A549 (cell line): ENCODE results near the gene TDRD9. TPM values are rescaled to one million over a fixed set of nuclear protein-coding genes. Genes with fewer than 3 reads are reported as not detected.

Source experiments
- ATAC-seq, 2 experiments: fragments of 200-7000 bp in 1 of 2; fragments of >200 bp in 1 of 2; cut with Nextera tagmentation in 1 of 2; cut with Tn5 transposase in 1 of 2; 3 replicates each; pipeline versions ENCODE4 v1.8.0 to v1.9.1; 2018 to 2020; ENCODE audit warnings: mild to moderate bottlenecking in 1 of 2, moderate library complexity in 1 of 2
- CTCF ChIA-PET: fragments of 300-600 bp; sonication (Branson Sonifier 250); formaldehyde crosslinking; extraction: SDS; loops from one replicate; lab custom pipeline; 2021; ENCODE audit warnings: antibody characterized with exemption, inconsistent platforms; lab: Yijun Ruan, JAX
- POLR2A ChIA-PET: fragments of 350-600 bp; formaldehyde crosslinking; extraction: SDS; loops from one replicate; lab custom pipeline; 2021; ENCODE audit warnings: antibody characterized with exemption, inconsistent platforms; lab: Yijun Ruan, JAX
- DNase-seq, 2 experiments: peaks; one replicate each; pipeline versions ENCODE4 v3.0.0 to v3.0.0-alpha.2; 2011 to 2016; ENCODE audit warnings: low read depth in 1 of 2, low spot score in 1 of 2
- FAIRE-seq: peaks from 2 replicates; lab custom pipeline; 2011; peaks lifted over from hg19 to GRCh38; lab: Jason Lieb, UNC
- H3K27ac ChIP-seq, 2 experiments: fragments of >200 bp; sonication (Bioruptor Twin); formaldehyde crosslinking; 3 replicates each; pipeline ENCODE4 v1.5.1; 2016 to 2017
- H3K4me1 ChIP-seq: fragments of >200 bp; sonication (Bioruptor Twin); formaldehyde crosslinking; 3 replicates; pipeline ENCODE4 v1.6.1; 2016
- H3K4me2 ChIP-seq: fragments of >200 bp; sonication (Bioruptor Twin); formaldehyde crosslinking; 3 replicates; pipeline ENCODE4 v1.6.1; 2016
- H3K4me3 ChIP-seq: fragments of >200 bp; sonication (Bioruptor Twin); formaldehyde crosslinking; 3 replicates; pipeline ENCODE4 v1.5.1; 2016
- H3K9me3 ChIP-seq: fragments of >200 bp; sonication (Bioruptor Twin); formaldehyde crosslinking; 3 replicates; pipeline ENCODE4 v1.6.1; 2016
- CBX2 ChIP-seq: fragments of 200-600 bp; sonication (generic); IDR thresholded peaks from 2 replicates; pipeline ENCODE4 v1.6.1; 2016; ENCODE audit warnings: low read depth, mild to moderate bottlenecking, borderline replicate concordance
- CHD4 ChIP-seq: fragments of 200-600 bp; sonication (generic); IDR thresholded peaks from 2 replicates; pipeline ENCODE4 v1.6.1; 2016; ENCODE audit warnings: antibody characterized with exemption, mild to moderate bottlenecking, borderline replicate concordance
- EHF ChIP-seq: fragments of 250-450 bp; sonication (Bioruptor Pico); IDR thresholded peaks from 2 replicates; pipeline ENCODE4 v1.5.0; 2020; ENCODE audit warnings: mild to moderate bottlenecking
- ELK1 ChIP-seq: fragments of 150-350 bp; IDR thresholded peaks from 2 replicates; pipeline ENCODE4 v1.6.1; 2014; ENCODE audit warnings: low read depth, mild to moderate bottlenecking, low read length
- EP300 ChIP-seq, 2 experiments: fragments of >200 bp; sonication (Bioruptor Twin); formaldehyde crosslinking; IDR thresholded peaks; 2 replicates in 1 of 2; 3 replicates in 1 of 2; pipeline ENCODE4 v1.6.1; 2016 to 2017
- FOSL2 ChIP-seq, 2 experiments: fragments of 450-650 bp in 1 of 2; fragments of >200 bp in 1 of 2; sonication (Bioruptor Twin) in 1 of 2; formaldehyde crosslinking; IDR thresholded peaks; 2 replicates each; pipeline versions ENCODE4 v1.5.0 to v1.6.1; 2016 to 2020; ENCODE audit warnings: mild to moderate bottlenecking in 1 of 2, moderate library complexity in 1 of 2
- HDAC2 ChIP-seq: fragments of 200-600 bp; sonication (generic); IDR thresholded peaks from 2 replicates; pipeline ENCODE4 v1.6.1; 2016
- HOXA7 ChIP-seq: fragments of 250-450 bp; sonication (Bioruptor Pico); IDR thresholded peaks from 2 replicates; pipeline ENCODE4 v1.5.0; 2020; ENCODE audit warnings: mild to moderate bottlenecking, moderate library complexity
- MYC ChIP-seq: IDR thresholded peaks from 2 replicates; pipeline ENCODE4 v1.6.1; 2012; ENCODE audit warnings: mild to moderate bottlenecking, inconsistent platforms, low read length, improper control_type of control experiment, borderline replicate concordance
- NFE2L2 ChIP-seq: fragments of 150-350 bp; conservative IDR thresholded peaks from 2 replicates; pipeline ENCODE4 v1.6.1; 2014; ENCODE audit warnings: low read length
- NR3C1 ChIP-seq: fragments of >200 bp; sonication (Bioruptor Twin); formaldehyde crosslinking; IDR thresholded peaks from 3 replicates; pipeline ENCODE4 v1.6.1; 2017
- PBX3 ChIP-seq: IDR thresholded peaks from 2 replicates; pipeline ENCODE4 v1.6.1; 2012
- POLR2A ChIP-seq: IDR thresholded peaks from 2 replicates; pipeline ENCODE4 v1.6.1; 2012; ENCODE audit warnings: mild to moderate bottlenecking, low read length
- POLR2AphosphoS2 ChIP-seq: conservative IDR thresholded peaks from 2 replicates; pipeline ENCODE4 v1.6.1; 2012; ENCODE audit warnings: low read length, improper control_type of control experiment, inconsistent platforms
- RAD21 ChIP-seq, 2 experiments: fragments of >200 bp in 1 of 2; sonication (Bioruptor Twin) in 1 of 2; formaldehyde crosslinking in 1 of 2; IDR thresholded peaks in 1 of 2; conservative IDR thresholded peaks in 1 of 2; 2 replicates in 1 of 2; 3 replicates in 1 of 2; pipeline ENCODE4 v1.6.1; 2012 to 2018; ENCODE audit warnings: inconsistent platforms in 1 of 2
- REST ChIP-seq: fragments of 200-600 bp; sonication (generic); IDR thresholded peaks from 2 replicates; pipeline ENCODE4 v1.6.1; 2016; ENCODE audit warnings: antibody characterized with exemption, mild to moderate bottlenecking, moderate library complexity
- RFX5 ChIP-seq: fragments of 450-650 bp; IDR thresholded peaks from 2 replicates; pipeline ENCODE4 v1.7.1; 2014; ENCODE audit warnings: antibody characterized with exemption, mild to moderate bottlenecking, moderate library complexity
- RNF2 ChIP-seq: fragments of 200-600 bp; sonication (generic); IDR thresholded peaks from 2 replicates; pipeline ENCODE4 v1.6.1; 2016; ENCODE audit warnings: low read depth, mild to moderate bottlenecking, antibody characterized with exemption, moderate library complexity, borderline replicate concordance
- TFCP2L1 ChIP-seq: fragments of 250-450 bp; sonication (Bioruptor Pico); IDR thresholded peaks from 2 replicates; pipeline ENCODE4 v1.5.0; 2021; ENCODE audit warnings: mild to moderate bottlenecking
- USF2 ChIP-seq: fragments of 450-650 bp; IDR thresholded peaks from 2 replicates; pipeline ENCODE4 v1.6.1; 2014; ENCODE audit warnings: antibody characterized with exemption
- WGBS: methylation state at CpG from one replicate; pipeline ENCODE4 v1.1.6; 2017; ENCODE audit errors: missing lambda C conversion rate; 5-methylcytosine and 5-hydroxymethylcytosine counted together
- polyA plus RNA-seq, 4 experiments: library from polyadenylated mRNA; depleted of rRNA in 3 of 4; stranded (reverse); fragments of >200 nt; fragmentation: RNase III in 1 of 4; extraction: RNeasy Plus Mini Kit Qiagen cat#74134 plus additional on column Dnase treatment in 1 of 4; gene quantifications; 2 replicates in 3 of 4; 3 replicates in 1 of 4; pipeline ENCODE4 v1.2.3, GENCODE V29; 2011 to 2017

Gene TDRD9
- polyA plus RNA-seq, 2 of the 4 experiments (the other 2 are of a cell fraction), result 0.04 TPM; not detected in 1

GRCh38 chr14:103941462-103941861 lies 13.2 kb downstream of the TDRD9 start:
- Histone ChIP-seq H3K4me1 (no peaks in the 10 kb centered on the region), H3K9me3 (peaks cover 3% of the 10 kb centered on the region; the same call in 2 of the 3 replicates), H3K4me3 (no peak overlapping the region), H3K4me2 (no peak overlapping the region), H3K27ac (no peak overlapping the region)
- TF ChIP-seq RNF2 (peak; percentile 82; the same call in 1 of the 2 replicates), NFE2L2 (no peak), CHD4 (no peak)
- no peak for DNase-seq
- no peak for ATAC-seq
- ChIA-PET CTCF (interaction anchor here (0.6 to 1.3 kb wide), 3 partner anchors 10 to 41 kb away, joined by 3 to 6 read pairs (median 4); a partner anchor contains a TSS), POLR2A (no interaction called here)
- 12% methylated on average over 7 of the region's 7 CpGs for WGBS
- FAIRE-seq, result peak; percentile 7

GRCh38 chr14:103941973-103942736 lies 13.9 kb downstream of the TDRD9 start, which contains the start of gene RD3L:
Gene RD3L (minus strand): TSS chr14:103942529. CDS start chr14:103941695, 834 bp downstream.
- WGBS, result 49% methylated on average over 14 of the region's 14 CpGs
- no peak for FAIRE-seq
- DNase-seq, result no peak
- CTCF ChIA-PET, result interaction anchor here (0.6 to 1.3 kb wide), 6 partner anchors 9 to 1348 kb away, joined by 3 to 6 read pairs (median 4); a partner anchor contains a TSS
- Histone ChIP-seq H3K4me2 (no peak within 1 kb of the TSS), H3K4me1 (no peaks in the 10 kb centered on the region), H3K27ac (no peak within 1 kb of the TSS)
- TF ChIP-seq HOXA7 (CRISPR knock-in tag), result no peak
- TF ChIP-seq CBX2, result no peak
- TF ChIP-seq, all 56 proteins: peak for 0
- Histone ChIP-seq H3K9me3 (peaks cover 10% of the 10 kb centered on the region; the same call in 2 of the 3 replicates), H3K4me3 (no peak within 1 kb of the TSS)
- POLR2A ChIA-PET, result no interaction called here
- ATAC-seq, result no peak

- ChIA-PET CTCF (interaction anchor here (0.7 kb wide), 1 partner anchor 9 kb away, joined by 3 read pairs; no protein-coding TSS in a partner anchor), POLR2A (no interaction called here)
- ATAC-seq, result no peak
- no peak for FAIRE-seq
- DNase-seq, result no peak
- WGBS, result 43% methylated on average over 5 of the region's 5 CpGs
- TF ChIP-seq POLR2AphosphoS2 (no peak), HOXA7 (CRISPR knock-in tag) (no peak), NR3C1 (no peak), POLR2A (no peak), RFX5 (no peak), HDAC2 (no peak), EP300 (IDR thresholded peaks at IDR 0.05) (no peak), TFCP2L1 (CRISPR knock-in tag) (no peak), EHF (CRISPR knock-in tag) (no peak)
- no peak overlapping the region for H3K27ac ChIP-seq
- H3K4me2 ChIP-seq, result no peak overlapping the region
- H3K4me3 ChIP-seq, result no peak overlapping the region
- H3K9me3 ChIP-seq, result peaks cover 15% of the 10 kb centered on the region
- no peaks in the 10 kb centered on the region for H3K4me1 ChIP-seq
Observed at GRCh38 chr14:103943673-103944072, 15.4 kb downstream of the TDRD9 start.

- FAIRE-seq (no peak), DNase-seq (no peak), ATAC-seq (no peak)
- POLR2A ChIA-PET, result no interaction called here
- Histone ChIP-seq H3K27ac (no peak overlapping the region), H3K4me3 (no peak overlapping the region), H3K4me2 (no peak overlapping the region), H3K9me3 (peaks cover 15% of the 10 kb centered on the region), H3K4me1 (no peaks in the 10 kb centered on the region)
- 50% methylated on average over 2 of the region's 2 CpGs for WGBS
- CTCF ChIA-PET, result interaction anchor here (0.9 to 1.8 kb wide), 2 partner anchors 25 to 29 kb away, joined by 4 to 8 read pairs; no protein-coding TSS in a partner anchor
- no peak for TF ChIP-seq REST
- no peak for TF ChIP-seq MYC
- TF ChIP-seq FOSL2 (IDR thresholded peaks at IDR 0.05), result no peak
- no peak for TF ChIP-seq FOSL2 (CRISPR knock-in tag; IDR thresholded peaks at IDR 0.05)
- no peak for TF ChIP-seq USF2
- no peak for TF ChIP-seq HDAC2
- no peak for TF ChIP-seq PBX3
- no peak for TF ChIP-seq EP300 (IDR thresholded peaks at IDR 0.05)
- no peak for TF ChIP-seq RAD21 (conservative IDR thresholded peaks at IDR 0.05 in 1 of 2, IDR thresholded peaks at IDR 0.05 in 1 of 2)
- TF ChIP-seq ELK1, result no peak
Observed at GRCh38 chr14:103946975-103947374, 18.7 kb downstream of the TDRD9 start.
